Measurements from ENCODE around the gene ME1. TPM values are rescaled to one million over a fixed set of nuclear protein-coding genes. Genes with fewer than 3 reads are reported as not detected.

The ME1 gene
- total RNA-seq, 1 experiment from 2014 or later: 17.8 TPM

GRCh38 chr6:83411731-83412130 lies 19.1 kb downstream of the ME1 start:
- no peak overlapping the region for H3K27ac Mint-ChIP-seq (ENCODE audit: low read depth, unreplicated experiment)
- DNase-seq (ENCODE audit: unreplicated experiment): no peak
- BruUV-seq (replicated peaks): no TSS peak
- POLR2A ChIA-PET: no interaction called here
- intact Hi-C loops (cut with micrococcal nuclease): no loop called here
- no peaks in the 10 kb centered on the region for H3K27me3 Mint-ChIP-seq (ENCODE audit: insufficient read depth, unreplicated experiment)
- no peak for TF ChIP-seq CTCF (IDR thresholded peaks at IDR 0.05; ENCODE audit: unreplicated experiment)
- H3K4me3 Mint-ChIP-seq (ENCODE audit: unreplicated experiment): no peak overlapping the region
- H3K36me3 Mint-ChIP-seq (ENCODE audit: insufficient read depth, unreplicated experiment): no peaks in the 10 kb centered on the region
- peaks cover 5% of the 10 kb centered on the region for H3K9me3 Mint-ChIP-seq (ENCODE audit: unreplicated experiment)
- H3K4me1 Mint-ChIP-seq (ENCODE audit: insufficient read depth, unreplicated experiment): no peaks in the 10 kb centered on the region
- CTCF ChIA-PET: interaction anchor here (0.6 to 1.5 kb wide), 2 partner anchors 101 to 109 kb away, joined by 3 to 5 read pairs; partner anchors contain the start of gene PRSS35

GRCh38 chr6:83403191-83403590 lies 27.7 kb downstream of the ME1 start:
- POLR2A ChIA-PET: no interaction called here
- BruUV-seq (replicated peaks): no TSS peak
- no peak for DNase-seq (ENCODE audit: unreplicated experiment)
- intact Hi-C loops (cut with micrococcal nuclease): no loop called here
- Mint-ChIP-seq H3K27ac (ENCODE audit: low read depth, unreplicated experiment) (no peak overlapping the region), H3K4me1 (ENCODE audit: insufficient read depth, unreplicated experiment) (no peaks in the 10 kb centered on the region), H3K9me3 (ENCODE audit: unreplicated experiment) (peaks cover 16% of the 10 kb centered on the region), H3K36me3 (ENCODE audit: insufficient read depth, unreplicated experiment) (peaks cover 5% of the 10 kb centered on the region), H3K27me3 (ENCODE audit: insufficient read depth, unreplicated experiment) (no peaks in the 10 kb centered on the region), H3K4me3 (ENCODE audit: unreplicated experiment) (no peak overlapping the region)
- TF ChIP-seq CTCF (IDR thresholded peaks at IDR 0.05; ENCODE audit: unreplicated experiment): no peak
- CTCF ChIA-PET: interaction anchor here (0.6 to 2.4 kb wide), 2 partner anchors 111 to 1109 kb away, joined by 3 to 10 read pairs; no protein-coding TSS in a partner anchor

DNA sequence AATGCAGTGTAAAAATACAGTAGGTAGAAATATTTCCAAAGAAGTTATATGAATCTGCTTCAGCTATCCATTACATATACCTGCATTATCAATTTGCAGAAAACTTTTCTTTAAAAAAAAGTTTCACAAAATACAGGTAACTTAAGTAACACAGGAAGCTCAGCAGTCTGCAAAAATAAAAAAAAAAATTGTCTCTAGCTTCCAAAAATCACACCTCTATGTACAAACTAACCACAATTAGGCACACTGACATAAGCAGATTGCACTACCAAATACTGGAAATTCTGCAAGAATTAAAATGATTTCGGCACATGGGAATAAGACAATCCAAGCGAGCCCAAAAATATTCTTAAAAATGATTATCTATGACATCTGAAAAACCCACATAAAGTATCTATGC lies 41.2 kb downstream of the ME1 start:
- Mint-ChIP-seq H3K27ac (ENCODE audit: low read depth, unreplicated experiment) (no peak overlapping the region), H3K9me3 (ENCODE audit: unreplicated experiment) (no peaks in the 10 kb centered on the region), H3K4me1 (ENCODE audit: insufficient read depth, unreplicated experiment) (no peaks in the 10 kb centered on the region), H3K4me3 (ENCODE audit: unreplicated experiment) (no peak overlapping the region), H3K36me3 (ENCODE audit: insufficient read depth, unreplicated experiment) (no peaks in the 10 kb centered on the region), H3K27me3 (ENCODE audit: insufficient read depth, unreplicated experiment) (no peaks in the 10 kb centered on the region)
- intact Hi-C loops (cut with micrococcal nuclease): no loop called here
- no peak for TF ChIP-seq CTCF (IDR thresholded peaks at IDR 0.05; ENCODE audit: unreplicated experiment)
- CTCF ChIA-PET: no interaction called here
- DNase-seq (ENCODE audit: unreplicated experiment): no peak
- BruUV-seq (replicated peaks): no TSS peak
- POLR2A ChIA-PET: no interaction called here

GRCh38 chr6:83385473-83385872 lies 45.4 kb downstream of the ME1 start:
- CTCF ChIA-PET: no interaction called here
- intact Hi-C loops (cut with micrococcal nuclease): no loop called here
- H3K27me3 Mint-ChIP-seq (ENCODE audit: insufficient read depth, unreplicated experiment): no peaks in the 10 kb centered on the region
- H3K36me3 Mint-ChIP-seq (ENCODE audit: insufficient read depth, unreplicated experiment): no peaks in the 10 kb centered on the region
- POLR2A ChIA-PET: interaction anchor here (0.6 kb wide), 1 partner anchor 12 kb away, joined by 3 read pairs; no protein-coding TSS in a partner anchor
- no peaks in the 10 kb centered on the region for H3K9me3 Mint-ChIP-seq (ENCODE audit: unreplicated experiment)
- no TSS peak for BruUV-seq (replicated peaks)
- no peaks in the 10 kb centered on the region for H3K4me1 Mint-ChIP-seq (ENCODE audit: insufficient read depth, unreplicated experiment)
- TF ChIP-seq CTCF (IDR thresholded peaks at IDR 0.05; ENCODE audit: unreplicated experiment): no peak
- H3K27ac Mint-ChIP-seq (ENCODE audit: low read depth, unreplicated experiment): no peak overlapping the region
- H3K4me3 Mint-ChIP-seq (ENCODE audit: unreplicated experiment): no peak overlapping the region
- no peak for DNase-seq (ENCODE audit: unreplicated experiment)
